Measurements from ENCODE around the gene HOTAIR.

GRCh38 chr12:53985994-53986685 is 11.4 kb upstream of the HOTAIR start:
- no peak for TF ChIP-seq CTCF (IDR thresholded peaks at IDR 0.05)
- TF ChIP-seq POLR2AphosphoS5 (IDR thresholded peaks at IDR 0.05) = no peak

Measured in sigmoid colon (tissue), 4 donors.